ENCODE results near the gene PIM2. TPM values are rescaled to one million over a fixed set of nuclear protein-coding genes. Genes with fewer than 3 reads are reported as not detected.

Gene PIM2
- total and polyA plus RNA-seq, 2 of the 13 experiments (the other 11 are each of a cell fraction or from before 2014, with no cell fraction given) = 14.4 to 15.8 TPM

GRCh38 chrX:48938721-48939425 lies 20.0 kb upstream of the PIM2 start (continued):
- TF ChIP-seq EED (CRISPR knock-in tag; IDR thresholded peaks at IDR 0.05) = no peak
- TF ChIP-seq ZNF264 (CRISPR knock-in tag; IDR thresholded peaks at IDR 0.05) = no peak

- in situ Hi-C loops (cut with HindIII; ENCODE audit: extremely low pct_ligation_motif_present, low pct_unique_long_range_greater_than_20kb) (no loop called here), intact Hi-C loops (cut with micrococcal nuclease; ENCODE audit: unreplicated experiment) (no loop called here)
- ChIA-PET CTCF (ENCODE audit: low intra/inter-chr PET ratio, low total read pairs) (no interaction called here), POLR2A (no interaction called here)
- H3K79me2 ChIP-seq (ENCODE audit: insufficient read depth, low read length) = peaks cover 18% of the 10 kb centered on the region
- no peaks in the 10 kb centered on the region for H4K20me1 ChIP-seq (ENCODE audit: insufficient read depth, low read length)
- DNase-seq (ENCODE audit: low spot score) (no peak), FAIRE-seq (no peak), ATAC-seq (no peak)
- no peak overlapping the region for H2AFZ ChIP-seq (ENCODE audit: low read length)
- peaks cover 8 to 28% of the 10 kb centered on the region in 2 experiments; a peak in 4 of 5 replicates for H3K36me3 ChIP-seq (replicated peaks in 1 of 2; ENCODE audit: control insufficient read depth in 1 of 2, insufficient read depth in 2 of 2, low read length in 2 of 2)
- H3K4me2 ChIP-seq (ENCODE audit: low read depth, low read length) = no peak overlapping the region
- peaks cover 20% of the 10 kb centered on the region for H3K4me1 ChIP-seq (ENCODE audit: insufficient read depth, low read length)
- TF ChIP-seq CTCF (CRISPR knock-in tag; IDR thresholded peaks at IDR 0.05) (peak; percentile 19), ATF7 (IDR thresholded peaks at IDR 0.05) (no peak), ATF7 (CRISPR knock-in tag; IDR thresholded peaks at IDR 0.05) (no peak)
- H3K9ac ChIP-seq (ENCODE audit: insufficient read depth, low read depth, low read length) = no peak overlapping the region
- H3K27ac ChIP-seq (ENCODE audit: extremely low read length, insufficient read depth, low read length) = no peak overlapping the region
- no peaks in the 10 kb centered on the region for H3K27me3 ChIP-seq (ENCODE audit: control insufficient read depth in 1 of 2, insufficient read depth in 2 of 2, low read length in 2 of 2)
- no peaks in the 10 kb centered on the region for H3K9me3 ChIP-seq (ENCODE audit: low read length)
- 88% methylated on average over 7 of the region's 9 CpGs for WGBS (ENCODE audit: low lambda C conversion rate)
- BruUV-seq (replicated peaks) = no TSS peak
- H3K4me3 ChIP-seq (replicated peaks in 1 of 3; ENCODE audit: insufficient read depth in 1 of 3, low read depth in 2 of 3, low read length in 3 of 3) = no peak overlapping the region
Observed at GRCh38 chrX:48937054-48937907, 18.5 kb upstream of the PIM2 start.

Data from HepG2 (cell line).